GM18519 (cell line): ENCODE measurements around the gene LRRC4.

Experiments used
- ATAC-seq: cut with Tn5 transposase; IDR thresholded peaks from one replicate; pipeline ENCODE4 v1.9.1; 2021; ENCODE audit warnings: mild to moderate bottlenecking, moderate library complexity; ENCODE audit not compliant: unreplicated experiment, low FRiP score

LRRC4 gene

DNA sequence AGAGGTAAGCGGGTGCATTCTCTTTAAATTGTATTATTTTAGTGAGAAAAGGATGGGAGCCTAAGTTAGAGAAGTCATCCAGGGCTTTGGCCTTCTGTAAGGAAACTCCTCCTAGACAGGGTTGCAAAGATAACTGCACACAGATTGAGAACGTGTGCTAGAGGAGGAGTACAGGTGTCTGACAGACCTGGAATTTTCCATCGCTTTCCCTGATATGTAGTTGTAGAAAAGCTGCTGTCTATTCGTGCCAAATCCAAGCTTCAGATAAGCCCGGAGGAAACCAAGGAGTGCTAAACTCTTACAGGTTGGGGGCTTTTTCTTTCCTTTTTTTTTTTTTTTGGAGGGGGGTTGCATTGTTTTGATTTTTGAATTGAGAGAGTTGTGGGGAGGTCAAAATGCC, 23.1 kb downstream of the LRRC4 start:
- ATAC-seq: no peak

DNA sequence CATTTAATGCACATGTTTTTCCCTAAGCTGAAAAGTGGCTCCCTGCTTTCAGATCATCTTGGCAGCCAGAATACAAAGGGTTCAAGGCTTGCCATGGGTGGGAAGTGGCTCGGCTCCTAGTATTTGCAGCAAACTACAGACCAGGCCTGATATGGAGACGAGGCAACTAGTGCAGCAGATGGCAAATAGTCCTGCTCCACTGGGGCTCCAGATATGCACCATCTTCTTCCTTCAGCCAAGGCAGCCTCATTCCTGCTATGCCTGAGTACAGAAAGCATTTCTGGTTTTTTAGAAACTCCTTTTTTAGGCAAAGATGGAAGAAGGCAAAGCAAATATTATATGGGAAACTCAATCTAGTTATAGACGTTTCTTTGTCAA, 23.9 kb downstream of the LRRC4 start:
- ATAC-seq: no peak

DNA sequence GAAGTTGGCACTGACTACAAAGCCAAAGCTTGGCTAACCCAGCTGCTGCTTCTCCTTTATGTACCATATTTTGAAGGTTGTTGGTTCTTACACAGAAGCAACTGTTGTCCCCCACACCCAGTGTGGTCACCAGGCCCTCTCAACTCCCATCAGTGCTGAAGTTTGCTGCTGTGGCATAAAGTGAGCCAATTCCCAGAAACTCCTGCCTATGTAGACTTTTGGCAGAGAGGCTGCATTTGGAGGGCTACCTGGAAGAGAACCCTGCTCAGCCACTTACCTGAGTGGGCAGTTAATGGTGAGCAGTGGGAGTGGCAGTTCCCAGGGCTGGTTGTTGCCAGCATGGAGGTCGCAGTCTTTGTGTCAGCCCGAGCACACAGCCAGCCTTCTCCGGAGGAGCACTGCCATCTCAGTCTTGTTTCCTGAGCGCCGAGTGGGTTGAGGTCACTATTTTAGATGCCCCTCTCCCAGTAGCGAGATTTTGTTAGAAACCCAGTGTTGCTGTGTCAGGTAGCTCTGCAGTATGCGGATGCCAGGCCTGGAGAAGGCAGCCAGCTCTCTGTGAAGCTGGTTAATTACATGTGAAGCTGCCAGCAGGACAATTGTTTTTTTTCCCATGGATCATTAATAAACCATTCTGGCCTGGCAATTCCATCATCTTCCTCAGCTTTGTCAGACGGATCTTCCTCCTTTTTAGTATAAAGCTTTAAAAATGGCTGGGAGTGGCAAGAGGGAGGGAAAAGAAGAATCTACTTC, 24.5 kb downstream of the LRRC4 start:
- ATAC-seq: no peak

DNA sequence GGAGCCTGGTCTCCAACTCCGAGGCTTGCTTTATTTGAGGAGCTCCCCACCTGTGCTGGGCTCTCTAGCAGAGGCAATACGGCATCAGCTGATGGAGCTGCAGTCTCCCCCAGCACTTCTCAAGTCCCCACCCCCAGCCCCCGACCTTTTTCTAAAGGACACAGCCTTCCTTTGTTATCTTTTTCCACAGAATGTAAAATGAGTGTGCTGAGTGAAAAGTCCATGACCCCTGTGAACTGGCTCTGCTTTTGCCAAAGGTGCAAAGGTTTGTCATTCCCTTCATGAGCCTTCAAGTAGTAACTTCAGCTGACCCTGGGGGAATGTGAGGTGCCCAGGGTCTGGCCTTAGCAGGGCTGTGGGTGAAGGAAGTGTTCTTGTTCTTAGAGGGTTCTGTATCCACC, 25.5 kb downstream of the LRRC4 start:
- no peak for ATAC-seq

DNA sequence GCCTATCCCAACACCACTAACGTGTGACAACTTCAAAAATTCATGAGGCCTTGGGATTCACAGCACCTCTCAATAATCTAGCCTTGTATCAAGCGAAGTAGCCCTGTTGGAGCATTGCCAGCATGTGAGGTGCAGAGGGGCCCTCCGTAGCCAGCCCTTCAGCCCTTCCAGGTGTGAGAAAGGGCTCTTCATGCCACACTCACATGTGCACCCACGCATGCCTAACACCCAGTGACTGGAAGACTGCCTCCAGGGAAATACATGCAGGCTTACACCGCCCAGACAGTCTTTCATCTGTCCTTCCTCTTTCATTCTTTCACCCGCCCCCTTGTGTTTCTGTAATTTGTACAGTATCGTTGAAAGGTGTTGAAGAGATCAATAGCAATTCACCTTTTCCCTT, 26.1 kb downstream of the LRRC4 start:
- no peak for ATAC-seq

DNA sequence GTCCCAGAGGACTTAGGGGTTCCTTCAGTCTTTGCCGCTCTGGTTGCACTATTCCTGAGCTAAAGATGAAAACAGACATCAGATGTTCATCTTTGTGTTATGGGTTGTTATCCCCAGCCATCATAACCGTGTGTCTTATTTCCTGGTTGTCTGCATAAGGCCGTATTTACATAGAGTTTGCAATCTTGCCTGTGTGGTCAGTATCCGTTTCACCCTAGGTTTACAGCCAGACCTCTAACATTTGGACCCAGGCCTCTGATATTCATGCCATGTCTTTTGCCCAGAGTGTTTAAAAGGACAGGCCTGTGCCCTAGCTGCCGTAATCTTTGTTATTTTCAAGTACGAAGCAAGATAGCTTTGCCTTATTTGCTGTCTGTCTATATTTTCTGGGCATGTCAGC, 26.6 kb downstream of the LRRC4 start:
- no peak for ATAC-seq

DNA sequence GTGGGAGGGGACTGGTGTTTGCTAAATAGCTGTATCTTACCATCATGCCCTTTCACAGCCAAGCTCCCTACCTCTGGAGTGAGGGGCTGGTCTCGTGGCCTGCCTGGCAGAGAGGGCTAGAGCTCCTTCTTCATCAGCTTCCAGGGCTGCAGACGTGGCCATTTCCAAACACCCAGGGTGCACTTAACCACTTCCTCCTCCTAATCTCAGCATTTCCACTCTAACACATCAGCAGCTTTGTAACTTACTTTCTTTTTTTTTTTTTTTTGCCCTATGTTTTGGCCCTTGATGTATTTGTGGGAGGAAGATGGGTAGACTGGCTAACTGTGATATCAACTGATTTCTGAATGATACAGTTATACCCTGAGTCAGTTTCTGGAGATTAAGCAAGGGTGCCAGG, 27.4 kb downstream of the LRRC4 start:
- no peak for ATAC-seq

DNA sequence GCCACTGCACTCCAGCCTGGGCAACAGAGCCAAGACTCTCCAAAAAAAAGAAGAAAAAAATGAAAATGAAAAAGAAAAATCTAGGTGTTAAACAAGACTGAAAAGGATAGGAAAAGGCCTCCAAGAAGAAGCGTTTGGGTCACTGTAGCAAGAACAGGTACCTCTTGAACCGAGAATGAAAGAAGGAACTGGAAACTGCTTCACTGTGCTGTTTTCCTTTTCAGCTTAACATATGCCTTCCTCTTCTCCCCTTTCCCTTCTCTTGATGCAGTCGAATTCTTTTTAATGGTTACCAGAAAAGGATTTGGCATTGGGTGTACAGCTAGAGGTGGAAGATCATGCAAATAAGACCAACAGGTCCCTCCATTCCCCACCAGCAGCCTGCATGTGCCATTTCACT, 28.1 kb downstream of the LRRC4 start:
- ATAC-seq: peak; percentile 43

DNA sequence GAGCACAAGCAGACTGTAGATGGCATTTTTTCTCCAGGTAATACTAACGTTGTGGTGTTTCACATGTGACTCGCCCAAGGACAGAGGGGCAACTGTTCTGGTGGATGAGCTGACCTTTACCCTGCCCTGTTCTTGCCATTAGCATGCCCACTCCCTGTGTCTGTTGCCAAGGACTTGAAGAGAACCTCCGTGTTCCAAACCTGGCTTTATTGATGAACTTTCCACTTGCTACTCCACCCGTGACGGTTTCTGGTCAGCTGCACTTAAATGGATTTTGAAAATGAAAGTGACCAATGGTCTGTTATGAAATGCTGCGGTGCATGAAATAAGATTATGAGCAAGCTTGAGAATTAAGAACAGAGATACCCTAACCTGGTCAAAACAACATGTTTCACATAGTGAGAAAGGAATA, 30.4 kb downstream of the LRRC4 start:
- no peak for ATAC-seq

DNA sequence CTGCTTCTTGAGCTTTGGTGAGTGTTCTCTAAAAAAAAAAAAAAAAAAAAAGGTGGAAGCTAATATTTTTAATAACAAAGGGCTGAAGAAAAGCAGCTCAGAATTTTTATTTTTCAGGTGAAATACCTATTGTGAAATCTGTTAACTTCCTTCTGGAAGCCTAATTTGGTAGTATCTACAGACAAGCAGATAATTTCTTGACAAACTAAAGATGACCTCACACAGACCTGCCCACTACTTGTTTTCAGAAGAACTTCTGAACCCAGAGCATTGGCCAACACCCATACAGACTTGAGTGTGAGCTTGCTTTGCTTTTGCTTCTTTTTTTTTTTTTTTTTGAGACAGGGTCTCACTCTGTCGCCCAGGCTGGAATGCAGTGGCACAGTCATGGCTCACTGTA, 31.2 kb downstream of the LRRC4 start:
- ATAC-seq: no peak

DNA sequence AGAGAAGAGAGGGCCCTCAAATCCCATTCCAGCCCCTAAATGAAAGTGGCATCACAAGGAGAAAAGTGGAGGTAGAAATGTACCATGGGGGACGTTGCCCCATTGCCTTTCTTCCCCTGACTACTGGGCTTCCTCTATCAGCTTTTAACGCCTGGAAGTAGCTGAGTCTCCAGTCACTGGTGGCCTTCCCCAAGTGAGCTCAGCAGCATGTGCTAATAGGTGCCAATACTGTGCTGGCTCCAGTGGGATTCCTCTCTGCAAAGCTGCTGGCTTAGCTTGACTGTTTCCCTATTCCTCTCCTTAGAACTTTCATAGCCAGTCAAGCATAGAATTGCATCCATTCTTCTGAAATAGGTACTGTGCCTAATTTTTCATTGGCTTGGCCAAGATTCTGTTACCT, 32.6 kb downstream of the LRRC4 start:
- ATAC-seq: no peak

DNA sequence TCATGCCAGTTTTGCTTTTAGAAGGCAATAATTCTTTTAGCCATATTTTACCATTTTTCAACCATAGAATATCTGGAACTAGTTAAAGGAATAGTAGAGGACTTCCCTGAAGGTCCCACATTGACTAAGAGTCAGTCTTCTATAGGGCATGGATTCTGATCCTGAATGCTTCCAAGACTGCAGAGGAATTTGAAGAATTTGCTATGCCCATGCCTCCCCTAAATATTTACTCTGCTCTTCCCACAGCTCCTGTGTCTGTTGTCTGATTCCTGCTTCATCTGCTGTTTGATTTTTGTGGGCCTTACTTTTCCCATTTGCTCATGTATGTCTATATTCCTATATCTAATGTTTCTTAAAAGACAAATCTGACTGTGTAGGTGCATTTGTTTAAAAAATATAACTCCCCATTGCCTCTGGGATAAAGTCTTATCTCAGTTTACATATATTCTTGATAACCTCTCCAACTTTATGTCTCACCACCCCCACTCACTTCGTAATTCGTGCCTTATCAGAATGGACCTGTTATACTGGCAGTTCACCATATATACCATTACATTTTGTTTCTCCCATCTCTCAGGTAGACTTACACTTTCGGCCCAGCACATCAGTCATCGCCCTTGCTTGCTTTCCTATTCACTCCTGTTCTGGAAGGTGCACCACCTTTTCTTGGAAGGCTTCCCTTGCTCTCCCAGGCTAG, 33.9 kb downstream of the LRRC4 start:
- ATAC-seq: no peak

DNA sequence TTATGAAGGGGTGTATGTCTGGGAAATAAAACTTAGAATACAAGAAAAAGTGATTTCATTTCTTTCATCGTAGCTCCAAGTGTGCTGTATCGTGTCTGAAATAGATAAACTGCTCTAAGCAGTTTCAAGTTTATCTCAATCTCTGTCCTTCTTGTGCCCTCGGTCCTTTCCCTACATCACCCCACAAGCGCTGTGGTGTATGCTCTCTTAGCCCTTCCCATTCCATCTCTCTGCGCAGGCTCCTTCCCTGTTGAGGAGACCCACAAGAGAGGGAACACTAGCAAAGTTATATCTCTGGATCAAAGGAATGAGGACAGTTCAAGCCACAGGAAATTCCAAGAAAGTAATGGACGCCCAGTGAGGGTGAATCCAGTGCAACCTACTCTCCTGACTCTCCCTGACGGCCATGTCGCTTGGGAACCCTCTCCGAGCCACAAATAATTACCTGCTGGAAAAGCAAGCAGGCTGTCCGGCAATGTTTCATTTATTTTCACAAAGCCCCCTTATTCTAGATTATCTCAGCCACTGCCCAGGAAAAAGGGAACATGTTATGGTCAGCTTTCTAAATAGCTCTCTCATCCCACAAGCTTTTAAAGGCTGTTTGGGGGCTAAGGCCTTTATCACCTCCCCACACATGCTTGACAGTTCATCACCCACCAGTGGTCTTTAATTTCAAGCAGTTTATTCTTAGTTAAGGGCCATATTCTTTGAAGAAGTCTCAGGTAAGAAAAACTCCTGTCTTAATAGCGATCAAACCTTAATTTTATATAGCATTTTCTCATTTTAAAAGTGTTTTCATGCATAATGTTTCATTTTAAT, 34.8 kb downstream of the LRRC4 start:
- ATAC-seq: no peak

DNA sequence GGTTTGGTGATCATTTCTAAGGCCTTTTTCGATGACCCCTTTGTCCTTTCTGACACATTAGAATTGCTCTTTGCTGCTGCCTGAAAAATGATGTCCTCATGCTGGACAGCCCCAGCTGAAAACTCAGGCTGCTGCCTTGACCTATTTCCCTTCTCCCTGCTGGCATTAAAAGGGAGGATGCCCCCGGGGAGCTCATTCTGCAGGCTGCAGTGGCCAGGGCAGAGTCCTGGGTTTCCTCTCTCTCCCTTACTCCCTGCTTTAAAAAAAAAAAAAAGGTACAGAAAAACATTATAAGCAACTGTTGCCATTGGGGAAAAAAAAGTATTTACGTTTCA, 35.4 kb downstream of the LRRC4 start:
- ATAC-seq: no peak

DNA sequence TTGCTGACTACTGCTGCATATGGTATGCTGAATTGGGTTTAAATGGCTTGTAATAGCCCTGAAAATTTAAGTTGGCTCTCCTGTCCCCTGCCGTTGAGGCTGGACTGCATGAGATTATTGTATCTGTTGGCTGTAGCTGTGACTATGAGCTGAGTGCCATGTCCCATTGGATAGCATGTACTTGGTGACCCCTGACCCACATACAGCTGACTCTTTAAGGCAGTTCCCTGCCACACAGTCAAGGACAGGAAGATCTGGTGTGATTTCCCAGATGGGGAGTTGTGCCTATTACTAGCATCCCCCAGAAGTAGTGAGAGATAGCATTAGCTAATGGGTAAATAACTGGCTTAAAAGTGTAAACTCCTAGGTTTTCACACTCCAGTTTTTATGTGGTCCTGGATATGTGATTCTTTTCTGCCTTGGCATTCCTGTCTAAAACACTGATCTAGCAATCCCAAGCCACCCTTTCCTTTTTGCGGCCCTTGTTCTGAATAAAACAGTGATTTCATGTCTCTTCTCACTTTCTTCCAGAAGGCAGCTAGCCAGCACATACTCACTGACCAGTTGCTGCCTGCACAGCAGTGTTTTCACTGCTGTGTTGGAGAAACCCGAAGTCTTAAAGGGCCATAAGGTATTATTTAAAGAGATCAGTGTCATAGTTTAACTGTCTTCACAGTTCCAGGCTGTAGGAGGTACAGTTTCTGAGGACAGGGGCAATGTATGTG, 35.9 kb downstream of the LRRC4 start:
- no peak for ATAC-seq

DNA sequence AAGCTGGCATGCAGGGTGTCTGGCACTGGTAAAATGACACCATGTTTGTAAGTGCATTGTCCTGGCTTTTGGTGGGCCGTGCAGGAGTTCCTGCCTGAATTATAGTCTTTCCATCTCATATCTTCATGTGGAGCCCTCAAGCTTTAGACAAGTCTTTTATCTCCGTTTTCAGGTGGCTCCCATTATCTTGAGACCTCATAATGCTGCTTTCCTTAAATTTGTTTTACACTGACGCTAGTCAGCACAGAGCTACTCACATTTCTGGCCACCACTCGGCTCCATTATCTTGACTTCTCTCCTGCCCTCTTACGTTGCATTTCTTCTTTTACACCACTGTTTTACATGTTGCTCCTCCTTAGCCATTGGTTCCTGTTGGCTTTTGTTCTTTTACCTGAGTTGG, 37.2 kb downstream of the LRRC4 start:
- no peak for ATAC-seq

DNA sequence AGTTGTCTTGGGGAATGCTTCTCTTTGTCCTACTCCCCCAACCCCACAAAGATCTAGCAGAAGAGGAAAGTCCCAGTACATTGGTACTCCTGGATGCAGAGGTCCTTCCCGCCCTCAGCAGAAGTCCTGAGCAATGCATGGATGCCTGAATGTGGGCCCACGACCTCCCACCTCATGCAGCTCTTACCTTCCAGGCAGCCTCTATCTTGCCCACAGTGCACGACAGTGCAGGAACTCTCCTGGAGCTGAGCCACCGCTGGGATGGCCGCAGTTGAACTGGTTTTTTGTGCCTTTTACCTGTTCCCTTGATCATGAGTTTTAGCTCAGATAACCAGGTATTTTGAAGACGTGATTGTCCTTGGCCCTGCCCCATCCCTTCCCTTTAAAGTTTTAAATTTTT, 37.9 kb downstream of the LRRC4 start:
- ATAC-seq: no peak

DNA sequence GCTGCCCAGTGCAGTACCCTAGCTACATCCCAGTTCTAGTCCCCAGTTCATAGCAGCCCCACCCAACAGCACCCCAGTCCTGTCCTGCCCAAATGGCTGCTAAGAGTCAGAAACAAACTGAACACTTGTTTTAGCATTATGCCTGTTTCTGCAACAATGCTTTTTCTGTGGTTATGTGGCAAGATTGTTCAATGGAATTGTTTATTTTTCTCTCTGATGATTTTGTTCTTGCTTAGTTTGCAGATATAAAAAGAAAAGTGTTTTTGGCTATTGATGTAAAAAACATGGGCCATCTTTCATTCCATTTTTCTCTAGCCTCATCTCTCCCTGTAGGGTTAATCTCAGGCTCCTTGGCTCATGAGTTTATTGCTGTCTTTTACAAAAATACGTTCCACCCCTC, 42.5 kb downstream of the LRRC4 start:
- ATAC-seq: no peak

DNA sequence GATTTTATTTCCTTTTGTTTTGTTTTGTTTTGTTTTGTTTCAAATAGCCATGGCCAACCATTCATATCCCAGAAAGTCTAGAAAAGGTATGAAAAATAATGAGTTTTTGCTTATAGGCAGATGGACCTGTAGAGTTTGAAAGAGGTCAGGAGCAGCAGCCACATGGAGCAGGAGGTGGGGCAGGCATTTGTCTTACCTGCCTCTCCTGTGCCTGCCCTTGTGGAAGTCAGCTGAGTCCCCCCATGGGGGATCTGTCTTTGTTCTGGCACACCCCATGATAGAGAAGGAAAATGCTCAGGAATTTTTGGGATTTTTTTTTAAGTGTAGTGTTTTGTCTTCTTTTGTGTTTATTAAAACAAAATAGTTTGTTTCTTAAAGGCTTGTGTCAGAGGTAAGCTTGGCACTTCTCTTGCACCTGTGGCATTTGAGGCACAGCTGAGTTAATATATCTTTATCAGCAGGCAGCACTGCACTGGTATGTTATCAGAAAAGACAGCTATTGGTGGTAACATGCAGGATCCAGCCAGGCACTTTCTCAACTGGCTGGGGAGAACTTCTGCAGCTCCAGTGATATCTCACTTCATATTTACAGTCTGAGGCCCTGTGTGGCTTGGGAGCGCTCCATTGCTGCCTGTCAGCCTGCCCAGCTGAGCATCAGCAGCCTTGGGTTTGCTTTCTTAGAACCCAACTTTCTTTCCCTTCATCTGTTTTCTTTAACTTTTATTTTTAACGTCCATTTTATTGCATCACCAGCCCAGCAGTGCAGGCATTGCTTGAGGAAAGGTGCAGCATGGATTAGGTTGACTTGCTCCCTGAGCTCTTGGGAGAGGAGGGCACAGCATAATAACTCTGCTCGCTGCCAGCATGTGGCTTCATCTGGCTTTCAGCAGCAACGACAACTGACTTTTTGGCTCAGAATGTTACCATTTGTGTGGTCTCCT, 44.4 kb downstream of the LRRC4 start:
- no peak for ATAC-seq

DNA sequence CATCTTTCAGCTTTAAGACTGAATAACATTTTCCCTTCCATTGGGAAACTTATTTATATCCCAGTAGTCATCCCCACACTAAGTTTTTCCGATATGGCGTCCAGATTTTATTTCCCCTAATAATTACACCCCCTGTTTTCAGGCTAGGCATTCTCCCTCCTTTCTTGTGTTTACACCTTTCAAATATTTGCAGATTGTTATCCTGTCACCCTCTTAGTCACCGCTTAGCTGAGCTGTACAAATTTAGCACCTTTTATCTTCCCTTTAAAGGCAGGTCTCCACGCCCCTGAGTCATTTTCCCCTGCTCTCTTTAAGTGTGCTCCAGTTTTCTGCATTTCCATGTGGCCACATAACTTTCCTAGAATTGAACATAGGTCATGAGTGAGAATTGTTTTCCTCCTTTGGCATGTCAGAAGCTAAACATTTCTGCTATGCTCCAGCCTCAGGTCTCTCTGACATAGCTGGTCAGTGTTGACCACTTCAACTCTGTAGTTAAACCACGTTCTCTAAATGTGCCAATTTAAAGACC, 47.4 kb downstream of the LRRC4 start:
- ATAC-seq: no peak
